ENCODE measurements around the gene DNAJC5. TPM values are rescaled to one million over a fixed set of nuclear protein-coding genes. Genes with fewer than 3 reads are reported as not detected.

The DNAJC5 gene
- total RNA-seq, 1 donor from 2014 or later = 43.2 TPM

DNA sequence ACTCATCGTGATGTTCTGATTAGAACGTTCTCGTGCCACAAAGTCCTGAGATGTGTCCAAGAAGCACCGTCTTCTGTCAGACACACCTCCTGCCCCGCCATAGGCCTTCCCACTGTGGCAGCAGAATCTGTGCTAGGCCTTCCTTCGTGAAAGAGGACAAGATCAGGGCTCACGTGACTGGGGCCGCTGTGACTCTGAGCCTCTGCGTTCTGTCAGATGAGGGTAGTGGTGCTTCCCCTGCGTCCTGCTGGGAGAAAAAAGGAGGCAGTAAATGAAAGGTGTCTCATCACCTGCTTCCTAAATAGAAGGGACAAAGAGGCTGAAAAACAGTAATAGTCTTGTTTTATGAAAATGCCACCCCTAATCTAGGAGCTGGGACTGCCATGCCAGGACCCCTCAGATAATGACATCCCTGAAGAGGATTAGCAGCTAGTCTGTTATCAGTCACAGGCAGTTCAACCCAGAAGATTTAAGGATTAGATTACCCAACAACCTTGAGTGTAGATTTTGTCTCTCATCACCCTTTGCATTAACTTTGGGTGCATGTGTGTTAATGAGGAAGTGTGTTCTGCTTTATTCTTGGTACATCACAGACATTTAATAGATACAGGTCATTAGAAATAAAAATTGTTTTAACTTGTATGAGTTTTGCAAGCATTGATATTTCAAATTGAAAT is 4.1 kb downstream of the DNAJC5 start:
- Mint-ChIP-seq H3K9me3 (no peaks in the 10 kb centered on the region), H3K36me3 (no peaks in the 10 kb centered on the region), H3K27me3 (ENCODE audit: low read depth) (no peaks in the 10 kb centered on the region), H3K27ac (peak overlapping the region; percentile 16), H3K4me1 (peaks cover 25% of the 10 kb centered on the region), H3K4me3 (no peak overlapping the region)
- DNase-seq (ENCODE audit: low spot score in 2 of 2, unreplicated experiment in 2 of 2) = no peak
- TF ChIP-seq, protein P1, sequence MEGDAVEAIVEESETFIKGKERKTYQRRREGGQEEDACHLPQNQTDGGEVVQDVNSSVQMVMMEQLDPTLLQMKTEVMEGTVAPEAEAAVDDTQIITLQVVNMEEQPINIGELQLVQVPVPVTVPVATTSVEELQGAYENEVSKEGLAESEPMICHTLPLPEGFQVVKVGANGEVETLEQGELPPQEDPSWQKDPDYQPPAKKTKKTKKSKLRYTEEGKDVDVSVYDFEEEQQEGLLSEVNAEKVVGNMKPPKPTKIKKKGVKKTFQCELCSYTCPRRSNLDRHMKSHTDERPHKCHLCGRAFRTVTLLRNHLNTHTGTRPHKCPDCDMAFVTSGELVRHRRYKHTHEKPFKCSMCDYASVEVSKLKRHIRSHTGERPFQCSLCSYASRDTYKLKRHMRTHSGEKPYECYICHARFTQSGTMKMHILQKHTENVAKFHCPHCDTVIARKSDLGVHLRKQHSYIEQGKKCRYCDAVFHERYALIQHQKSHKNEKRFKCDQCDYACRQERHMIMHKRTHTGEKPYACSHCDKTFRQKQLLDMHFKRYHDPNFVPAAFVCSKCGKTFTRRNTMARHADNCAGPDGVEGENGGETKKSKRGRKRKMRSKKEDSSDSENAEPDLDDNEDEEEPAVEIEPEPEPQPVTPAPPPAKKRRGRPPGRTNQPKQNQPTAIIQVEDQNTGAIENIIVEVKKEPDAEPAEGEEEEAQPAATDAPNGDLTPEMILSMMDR (IDR thresholded peaks at IDR 0.05; ENCODE audit: unreplicated experiment) = no peak

DNA sequence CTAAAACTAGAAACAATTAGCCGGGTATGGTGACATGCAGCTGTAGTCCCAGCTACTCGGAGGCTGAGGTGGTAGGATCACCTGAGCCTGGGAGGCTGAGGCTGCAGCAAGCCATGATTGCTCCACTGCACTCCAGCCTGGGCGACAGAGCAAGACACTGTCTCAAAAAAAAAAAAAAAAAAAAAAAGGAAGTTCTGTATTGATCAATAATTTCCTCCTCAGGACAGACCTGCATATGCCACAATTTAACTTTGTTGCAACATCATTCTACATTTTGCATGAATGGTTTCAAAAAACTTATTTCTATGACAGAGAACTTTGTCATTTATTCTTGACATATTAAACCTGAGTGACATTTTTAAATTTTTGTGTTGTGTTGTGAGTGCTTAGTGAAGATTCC is 5.5 kb downstream of the DNAJC5 start:
- Mint-ChIP-seq H3K4me1 (peaks cover 22% of the 10 kb centered on the region), H3K9me3 (no peaks in the 10 kb centered on the region), H3K36me3 (peaks cover 1% of the 10 kb centered on the region), H3K27ac (no peak overlapping the region), H3K4me3 (no peak overlapping the region), H3K27me3 (ENCODE audit: low read depth) (no peaks in the 10 kb centered on the region)
- no peak for DNase-seq (ENCODE audit: low spot score in 2 of 2, unreplicated experiment in 2 of 2)
- TF ChIP-seq, protein P1 (IDR thresholded peaks at IDR 0.05; ENCODE audit: unreplicated experiment) = no peak

DNA sequence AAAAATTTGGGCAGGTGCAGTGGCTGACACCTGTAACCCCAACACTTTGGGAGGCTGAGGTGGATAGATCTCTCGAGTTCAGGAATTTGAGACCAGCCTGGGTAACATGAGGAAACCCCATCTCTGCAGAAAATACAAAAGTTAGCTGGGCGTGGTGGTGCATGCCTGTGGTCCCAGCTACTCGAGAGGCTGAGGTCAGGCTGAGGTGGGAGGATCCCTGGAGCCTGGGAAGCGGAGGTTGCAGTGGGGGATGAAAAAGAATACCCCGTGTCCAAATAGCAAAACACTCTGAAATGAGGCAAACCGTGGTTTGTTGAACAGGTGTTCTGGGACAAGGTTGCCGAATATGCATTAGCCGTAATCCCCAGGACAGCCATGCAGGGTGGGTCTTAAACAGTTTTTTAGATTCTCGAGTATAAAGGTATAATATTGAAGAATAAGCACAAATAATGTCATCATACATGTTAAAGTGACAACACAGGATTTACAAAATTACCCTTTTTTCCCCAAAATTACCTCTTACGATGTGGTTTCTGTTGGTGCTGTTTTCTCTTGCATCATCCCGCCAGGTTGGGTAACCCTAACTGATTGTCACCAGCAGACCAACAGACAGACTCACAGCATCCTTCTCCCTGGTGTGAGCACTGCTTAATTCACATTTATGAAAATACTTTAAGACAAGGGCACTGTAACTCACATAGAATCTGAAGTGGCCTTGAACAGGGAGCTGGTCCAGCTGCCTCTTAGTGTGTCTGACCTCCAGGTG is 9.1 kb downstream of the DNAJC5 start:
- no peaks in the 10 kb centered on the region for H3K27me3 Mint-ChIP-seq (ENCODE audit: low read depth)
- no peak overlapping the region for H3K4me3 Mint-ChIP-seq
- H3K36me3 Mint-ChIP-seq = peaks cover 3% of the 10 kb centered on the region
- H3K9me3 Mint-ChIP-seq = no peaks in the 10 kb centered on the region
- peaks cover 3% of the 10 kb centered on the region for H3K4me1 Mint-ChIP-seq
- DNase-seq (ENCODE audit: low spot score in 2 of 2, unreplicated experiment in 2 of 2) = no peak
- no peak overlapping the region for H3K27ac Mint-ChIP-seq
- TF ChIP-seq, protein P1 (IDR thresholded peaks at IDR 0.05; ENCODE audit: unreplicated experiment) = no peak

DNA sequence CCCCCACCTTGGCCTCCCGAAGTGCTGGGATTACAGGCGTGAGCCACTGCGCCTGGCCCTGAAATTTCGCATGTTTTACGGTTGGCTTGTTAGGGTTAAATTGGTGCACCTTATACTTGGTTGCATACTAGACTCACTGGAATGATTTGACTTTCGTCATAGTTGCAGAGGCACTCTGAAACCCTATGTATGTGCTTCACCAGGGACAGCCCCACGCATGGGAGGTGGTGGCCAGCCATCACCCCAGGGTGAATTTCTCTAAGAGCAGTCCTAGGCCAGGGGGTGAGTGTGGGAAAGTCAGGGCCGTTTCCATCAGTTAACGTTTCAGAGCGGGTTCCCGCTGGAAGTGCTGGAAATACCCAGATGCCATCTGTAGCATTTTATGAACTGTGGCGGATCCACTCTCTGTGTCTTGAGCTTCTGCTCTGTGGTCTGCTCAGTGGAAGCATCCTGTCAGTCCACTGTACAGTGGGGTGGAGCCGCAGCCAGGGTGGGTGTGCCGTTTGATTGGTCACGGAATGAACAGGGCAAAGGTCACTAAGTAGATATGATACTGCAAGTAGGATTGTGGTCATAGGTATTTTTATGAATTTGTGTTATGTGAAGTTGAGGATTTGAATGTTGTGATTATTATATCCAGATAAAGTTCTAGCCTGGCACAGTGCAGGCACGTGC is 13.2 kb downstream of the DNAJC5 start:
- Mint-ChIP-seq H3K27ac (peak overlapping the region; percentile 15), H3K36me3 (peaks cover 7% of the 10 kb centered on the region), H3K4me3 (no peak overlapping the region), H3K9me3 (no peaks in the 10 kb centered on the region), H3K27me3 (ENCODE audit: low read depth) (no peaks in the 10 kb centered on the region), H3K4me1 (no peaks in the 10 kb centered on the region)
- DNase-seq (ENCODE audit: low spot score in 2 of 2, unreplicated experiment in 2 of 2) = no peak
- TF ChIP-seq, protein P1 (IDR thresholded peaks at IDR 0.05; ENCODE audit: unreplicated experiment) = no peak

DNA sequence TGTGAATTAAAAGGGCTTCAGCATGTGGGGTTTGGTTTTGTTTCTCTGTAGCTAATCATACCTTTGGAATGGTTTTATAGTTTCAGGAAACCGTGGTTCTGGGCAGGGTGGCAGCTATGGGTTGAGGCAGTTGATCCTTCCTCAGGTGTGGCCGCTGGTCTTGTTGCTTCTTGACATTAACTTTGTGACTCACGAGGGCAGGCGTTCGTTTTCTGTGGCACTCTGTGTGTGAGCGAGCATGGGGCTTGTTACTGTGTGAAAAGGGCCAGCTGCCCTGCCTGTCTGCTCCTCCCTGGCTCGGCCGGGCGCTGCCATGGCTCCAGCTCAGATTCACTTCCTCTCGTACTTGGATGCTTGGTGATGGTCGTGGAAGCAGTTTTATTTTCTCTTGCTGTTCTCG is 16.2 kb downstream of the DNAJC5 start:
- Mint-ChIP-seq H3K4me1 (no peaks in the 10 kb centered on the region), H3K27ac (peak overlapping the region; percentile 33), H3K27me3 (ENCODE audit: low read depth) (no peaks in the 10 kb centered on the region), H3K4me3 (no peak overlapping the region), H3K36me3 (peaks cover 18% of the 10 kb centered on the region), H3K9me3 (peaks cover 6% of the 10 kb centered on the region)
- TF ChIP-seq, protein P1 (IDR thresholded peaks at IDR 0.05; ENCODE audit: unreplicated experiment) = no peak
- no peak for DNase-seq (ENCODE audit: low spot score in 2 of 2, unreplicated experiment in 2 of 2)

Measured in mesothelial cell of epicardium (in vitro differentiated cells).